HUES6 (cell line): ENCODE results near the gene SLC22A3.
"Not testable (repeated sequence)": the region's sequence is repeated elsewhere in the genome, so short reads cannot be mapped to it uniquely, and the experiment has no call there.

Source experiments
- H3K27ac ChIP-seq: 2 replicates; pipeline ENCODE4 v1.7.0; 2013; ENCODE audit warnings: low read depth, mild to moderate bottlenecking, low read length, inconsistent platforms
- H3K27me3 ChIP-seq: 2 replicates; pipeline ENCODE4 v1.6.1; 2013; ENCODE audit warnings: low read length; ENCODE audit not compliant: control insufficient read depth, insufficient read depth
- H3K36me3 ChIP-seq: 2 replicates; pipeline ENCODE4 v1.6.1; 2013; ENCODE audit warnings: low read length; ENCODE audit not compliant: control insufficient read depth, insufficient read depth
- H3K4me1 ChIP-seq: 2 replicates; pipeline ENCODE4 v1.6.1; 2013; ENCODE audit warnings: low read length; ENCODE audit not compliant: control insufficient read depth, insufficient read depth
- H3K4me3 ChIP-seq: 2 replicates; pipeline ENCODE4 v1.5.1; 2013; ENCODE audit warnings: low read depth, low read length
- H3K9ac ChIP-seq: one replicate; pipeline ENCODE4 v1.6.1; 2013; ENCODE audit warnings: mild to moderate bottlenecking, low read length
- H3K9me3 ChIP-seq: 2 replicates; pipeline ENCODE4 v1.6.1; 2013; ENCODE audit warnings: low read depth, low read length; ENCODE audit not compliant: control insufficient read depth, insufficient read depth

Gene SLC22A3

DNA sequence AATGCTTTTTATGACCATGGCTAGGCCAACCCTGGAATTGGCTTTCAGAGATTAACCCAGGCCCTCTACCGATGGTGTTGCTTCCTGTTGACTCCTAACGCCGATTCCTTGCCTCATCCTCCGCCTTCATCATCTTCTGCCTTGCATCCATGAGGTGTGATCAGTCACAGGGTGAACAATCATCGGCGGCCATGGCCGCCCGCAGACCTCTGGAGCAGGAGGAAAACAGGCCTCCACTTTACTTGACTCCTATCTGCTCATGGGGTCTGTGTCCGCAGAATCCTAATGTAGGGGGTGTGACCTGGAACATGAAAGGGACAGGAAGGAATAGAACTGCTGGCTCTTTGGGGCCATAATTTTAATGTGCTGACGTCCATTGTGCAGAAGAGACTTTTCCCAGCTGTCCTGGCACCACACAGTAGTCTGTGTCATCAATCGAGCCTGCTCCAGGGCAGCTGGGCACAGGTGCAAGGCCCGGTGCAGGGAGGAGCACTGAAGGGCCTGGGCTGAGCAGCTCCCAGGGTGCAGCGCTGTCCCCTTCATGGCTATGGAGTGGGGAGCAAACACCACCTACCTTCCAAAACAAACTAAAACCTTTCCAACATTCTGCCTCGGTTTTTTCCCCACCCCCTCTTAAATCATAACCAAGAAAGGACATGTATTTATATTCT, 8.0 kb downstream of the SLC22A3 start:
- Histone ChIP-seq H3K9me3 (no peaks in the 10 kb centered on the region), H3K4me1 (no peaks in the 10 kb centered on the region), H3K4me3 (no peak overlapping the region), H3K9ac (no peak overlapping the region), H3K36me3 (no peaks in the 10 kb centered on the region), H3K27me3 (no peaks in the 10 kb centered on the region), H3K27ac (no peak overlapping the region)

DNA sequence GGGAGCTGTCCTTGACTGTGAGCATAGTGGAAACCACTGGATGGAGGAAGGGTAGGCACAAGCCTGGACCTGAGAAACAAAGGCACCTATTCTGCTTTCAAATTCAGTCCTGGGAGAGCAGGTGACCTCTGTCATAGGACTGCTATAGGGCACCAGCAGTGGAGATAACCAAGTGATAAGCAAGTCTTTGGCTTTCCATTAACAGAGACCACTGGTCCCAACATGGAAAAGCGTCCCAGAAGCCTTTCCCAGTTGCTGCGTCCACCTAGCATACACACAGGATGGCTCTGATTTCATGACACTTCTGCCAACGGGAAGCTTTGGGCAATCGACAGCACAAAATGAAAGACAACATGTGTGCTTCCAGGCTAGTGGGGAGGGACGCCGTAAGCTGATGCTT, 8.9 kb downstream of the SLC22A3 start:
- no peak overlapping the region for H3K4me3 ChIP-seq
- no peaks in the 10 kb centered on the region for H3K4me1 ChIP-seq
- H3K27me3 ChIP-seq = no peaks in the 10 kb centered on the region
- no peak overlapping the region for H3K27ac ChIP-seq
- H3K9me3 ChIP-seq = no peaks in the 10 kb centered on the region
- no peak overlapping the region for H3K9ac ChIP-seq
- no peaks in the 10 kb centered on the region for H3K36me3 ChIP-seq

DNA sequence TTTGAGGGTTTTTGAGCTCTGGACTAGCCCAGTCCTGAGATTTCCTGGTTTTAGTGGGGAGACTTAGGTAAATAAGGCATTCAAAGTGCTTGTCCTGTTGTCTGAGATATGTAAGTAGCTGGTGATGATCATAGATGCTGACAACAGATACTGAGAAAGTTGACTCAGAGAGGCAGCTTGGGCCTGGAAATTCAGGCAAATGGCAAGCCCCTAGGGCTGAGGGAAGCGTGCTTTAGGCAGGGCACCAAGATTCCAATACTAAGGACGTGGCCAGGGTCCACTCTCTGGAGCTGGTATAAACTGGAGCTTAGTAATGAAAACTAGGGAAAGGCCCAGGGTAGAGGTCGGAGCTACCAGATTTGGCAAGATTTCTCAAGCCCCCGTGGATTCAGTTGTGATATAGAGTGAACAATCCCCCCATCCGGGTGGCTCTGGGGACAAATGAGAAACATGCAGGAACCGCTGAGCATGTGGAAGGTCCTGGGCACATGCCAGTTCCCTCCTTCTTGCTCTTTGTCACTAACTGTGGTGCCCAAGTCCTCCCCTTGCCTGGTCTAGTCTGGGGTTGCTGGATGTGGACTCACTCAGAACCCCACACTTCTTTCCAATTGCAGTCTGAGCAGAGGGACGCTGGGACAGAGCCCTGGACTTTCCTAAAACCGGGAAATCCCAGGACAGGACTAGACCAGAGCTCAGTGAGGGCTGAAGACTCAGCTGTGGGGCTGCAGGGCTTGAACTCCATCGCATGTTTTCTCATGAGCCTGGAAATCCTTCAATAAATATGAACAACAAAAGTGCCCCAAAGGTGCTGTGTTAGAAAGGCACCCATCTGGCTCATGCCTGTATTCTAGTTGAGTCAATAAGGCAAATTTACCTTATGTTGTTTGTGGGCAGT, 10.3 kb downstream of the SLC22A3 start:
- Histone ChIP-seq H3K36me3 (no peaks in the 10 kb centered on the region), H3K27me3 (no peaks in the 10 kb centered on the region), H3K9me3 (no peaks in the 10 kb centered on the region), H3K27ac (no peak overlapping the region), H3K4me3 (no peak overlapping the region), H3K9ac (no peak overlapping the region), H3K4me1 (no peaks in the 10 kb centered on the region)

DNA sequence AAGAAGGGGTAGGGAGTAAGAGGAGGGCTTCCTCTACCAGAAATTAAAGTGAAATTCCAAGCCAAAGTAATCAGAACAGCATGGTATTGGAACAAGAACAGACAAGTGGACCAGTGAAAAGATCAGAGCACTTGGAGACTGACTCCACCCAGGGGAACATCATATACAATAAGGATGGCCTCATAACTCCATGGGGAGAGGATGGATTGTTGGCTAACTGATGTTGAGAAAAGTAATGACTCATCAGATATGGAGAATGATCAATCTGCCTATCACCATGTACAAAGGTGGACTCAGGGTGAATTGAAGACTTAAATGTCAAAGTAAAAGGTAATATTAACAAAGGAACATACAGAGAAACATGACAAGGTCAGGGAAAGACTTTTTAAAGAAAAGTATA, 12.8 kb downstream of the SLC22A3 start:
- no peaks in the 10 kb centered on the region for H3K27me3 ChIP-seq
- no peak overlapping the region for H3K27ac ChIP-seq
- H3K4me1 ChIP-seq = no peaks in the 10 kb centered on the region
- H3K9ac ChIP-seq = no peak overlapping the region
- no peaks in the 10 kb centered on the region for H3K36me3 ChIP-seq
- no peaks in the 10 kb centered on the region for H3K9me3 ChIP-seq
- no peak overlapping the region for H3K4me3 ChIP-seq

DNA sequence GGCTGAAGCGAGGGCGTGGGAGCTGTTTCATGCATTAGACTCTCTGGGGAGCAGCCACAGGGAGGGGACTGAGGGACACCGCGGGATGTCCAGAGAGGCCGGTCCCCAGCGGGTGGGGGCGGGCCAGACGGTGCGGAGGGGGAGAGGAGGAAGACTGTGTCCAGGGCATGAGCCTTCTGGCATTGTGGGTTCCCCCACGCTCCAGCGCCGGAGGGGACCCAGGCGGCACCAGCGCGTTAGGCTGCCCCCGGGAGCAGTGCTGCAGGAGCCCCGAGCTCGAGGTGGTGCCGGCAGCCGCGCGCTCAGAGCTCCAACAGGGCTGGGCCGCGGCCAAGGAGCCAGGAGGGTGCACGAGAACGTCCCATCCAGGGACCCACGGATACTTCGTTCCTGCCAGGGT, 14.4 kb downstream of the SLC22A3 start:
- Histone ChIP-seq H3K36me3 (no peaks in the 10 kb centered on the region), H3K27ac (no peak overlapping the region), H3K4me3 (no peak overlapping the region), H3K27me3 (no peaks in the 10 kb centered on the region), H3K9me3 (no peaks in the 10 kb centered on the region), H3K4me1 (no peaks in the 10 kb centered on the region), H3K9ac (no peak overlapping the region)

DNA sequence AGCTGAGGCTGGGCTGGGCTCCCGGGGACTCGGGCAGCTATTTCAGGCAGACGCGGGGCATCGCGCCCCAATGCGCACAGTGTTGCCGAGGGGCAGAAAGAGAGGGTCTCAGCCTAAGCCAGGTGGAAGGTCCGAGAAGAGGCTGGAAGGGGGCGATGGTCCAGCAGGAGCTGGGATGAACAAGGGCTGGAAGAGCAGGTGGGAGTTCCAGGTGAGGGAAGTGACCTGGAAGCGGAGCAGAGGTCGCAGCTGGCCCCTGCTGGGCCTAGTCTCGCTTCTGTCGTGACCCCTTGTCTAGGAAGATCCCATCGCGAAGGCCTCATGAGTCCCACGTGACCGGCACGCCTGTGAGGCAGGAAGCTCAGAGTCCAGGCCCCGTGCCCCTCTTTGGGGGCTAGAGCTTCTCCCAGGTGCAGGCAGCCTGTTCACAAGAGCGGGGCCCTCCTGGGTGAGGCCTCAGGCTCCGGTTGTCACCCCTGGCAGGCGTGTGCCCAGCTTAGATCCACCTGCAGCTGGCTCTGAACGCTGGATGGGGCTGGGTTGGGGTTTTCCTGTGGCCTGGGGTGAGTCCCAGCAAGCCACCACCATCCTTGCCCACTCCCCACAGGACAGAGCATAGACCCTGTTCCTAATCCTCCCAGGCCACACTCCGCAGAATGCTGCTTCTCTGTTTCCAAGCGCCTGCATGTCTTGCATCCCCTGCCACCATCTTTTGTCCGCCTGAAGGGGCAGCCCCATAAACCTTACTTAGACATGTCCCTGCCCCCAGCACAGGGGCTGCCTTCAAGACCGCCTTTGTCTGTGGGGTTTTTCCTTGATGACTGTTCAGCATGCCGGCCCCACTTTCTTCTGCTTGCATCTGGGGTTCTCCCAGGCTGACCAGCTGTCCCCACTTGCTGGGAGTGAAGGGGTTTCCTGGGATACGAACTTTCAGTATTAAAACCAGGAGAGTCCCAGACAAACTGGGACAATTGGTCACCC, 15.1 kb downstream of the SLC22A3 start:
- no peaks in the 10 kb centered on the region for H3K27me3 ChIP-seq
- H3K9me3 ChIP-seq = no peaks in the 10 kb centered on the region
- no peak overlapping the region for H3K27ac ChIP-seq
- H3K36me3 ChIP-seq = no peaks in the 10 kb centered on the region
- H3K4me1 ChIP-seq = no peaks in the 10 kb centered on the region
- H3K9ac ChIP-seq = no peak overlapping the region
- no peak overlapping the region for H3K4me3 ChIP-seq

DNA sequence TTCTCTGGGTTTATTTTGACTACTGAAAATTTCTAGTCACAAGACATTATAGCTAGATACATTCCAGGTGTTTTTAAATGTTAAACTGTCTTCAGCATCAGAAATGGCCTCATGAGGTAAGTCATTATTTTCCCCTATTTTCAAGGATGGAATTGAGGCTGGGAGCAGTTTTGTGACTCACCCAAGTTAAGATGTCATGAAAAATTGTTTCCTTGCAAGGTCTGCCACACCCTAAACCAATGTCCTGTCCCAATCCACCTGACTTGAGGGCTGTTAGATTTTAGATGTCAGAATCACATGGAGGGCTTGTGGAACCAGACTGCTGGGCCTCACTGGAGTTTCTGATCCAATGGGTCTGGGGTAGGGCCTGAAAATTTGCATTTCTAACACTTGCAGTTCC, 16.9 kb downstream of the SLC22A3 start:
- peaks cover 6% of the 10 kb centered on the region for H3K9me3 ChIP-seq
- H3K36me3 ChIP-seq = no peaks in the 10 kb centered on the region
- H3K9ac ChIP-seq = no peak overlapping the region
- H3K27ac ChIP-seq = no peak overlapping the region
- no peaks in the 10 kb centered on the region for H3K27me3 ChIP-seq
- no peak overlapping the region for H3K4me3 ChIP-seq
- H3K4me1 ChIP-seq = no peaks in the 10 kb centered on the region

DNA sequence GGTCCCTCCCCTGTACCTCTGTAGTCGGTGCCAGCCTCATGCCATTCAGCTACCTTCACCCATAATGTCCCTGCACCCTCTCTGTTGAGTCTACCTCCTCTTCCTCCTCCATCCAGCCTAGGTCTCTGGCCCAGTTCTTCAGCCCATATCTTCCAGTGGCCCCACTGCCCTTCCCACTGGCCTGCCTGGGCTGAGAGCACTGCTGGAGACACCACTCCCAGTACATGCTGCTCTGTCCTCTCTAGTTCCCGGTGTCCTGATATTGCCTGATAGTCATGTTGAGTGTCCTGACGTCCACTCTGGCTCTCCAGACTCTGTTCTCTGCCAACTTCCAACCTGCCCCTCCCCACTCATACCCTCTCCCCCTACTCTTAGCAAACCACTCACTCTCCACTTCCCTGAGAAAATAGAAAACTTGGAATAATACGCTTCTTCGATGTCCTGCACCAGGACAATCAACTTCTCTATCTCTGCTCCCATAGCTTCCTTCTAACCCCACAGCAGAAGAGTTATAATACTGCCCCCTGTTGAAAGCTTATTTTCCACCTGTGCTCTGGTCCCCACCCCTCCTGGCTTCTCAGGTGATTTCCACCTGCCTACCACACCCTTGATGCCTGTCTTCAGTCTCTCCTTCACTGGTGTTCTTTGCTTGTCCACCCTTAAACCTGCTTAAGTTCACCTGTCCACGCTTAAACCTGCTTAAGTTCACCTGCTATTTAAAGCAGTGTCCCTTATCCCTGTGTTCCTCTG, 19.8 kb downstream of the SLC22A3 start:
- Histone ChIP-seq H3K27ac (no peak overlapping the region), H3K4me1 (no peaks in the 10 kb centered on the region), H3K9me3 (peaks cover 7% of the 10 kb centered on the region), H3K27me3 (no peaks in the 10 kb centered on the region), H3K36me3 (no peaks in the 10 kb centered on the region), H3K9ac (no peak overlapping the region), H3K4me3 (no peak overlapping the region)

DNA sequence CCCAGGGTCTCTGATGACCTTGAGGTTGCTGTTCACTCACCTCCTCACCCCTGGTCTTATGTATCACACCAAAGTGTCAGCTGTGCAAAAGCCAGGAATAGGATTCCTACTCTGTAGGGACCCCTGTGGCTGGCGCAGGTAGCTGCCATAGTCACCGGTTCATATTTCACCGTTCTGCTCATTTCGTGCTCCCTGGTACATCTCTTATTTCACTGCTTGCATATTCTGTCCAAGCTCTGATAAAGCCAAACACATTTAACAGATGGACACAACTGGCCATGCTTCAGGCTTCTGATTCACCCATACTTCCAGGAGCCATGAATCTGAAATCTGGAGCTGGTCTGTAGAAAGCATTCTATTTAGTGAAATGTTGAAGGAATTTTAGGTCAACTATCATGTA, 20.5 kb downstream of the SLC22A3 start:
- Histone ChIP-seq H3K9ac (no peak overlapping the region), H3K4me3 (no peak overlapping the region), H3K9me3 (peaks cover 7% of the 10 kb centered on the region), H3K36me3 (no peaks in the 10 kb centered on the region), H3K27ac (no peak overlapping the region), H3K4me1 (no peaks in the 10 kb centered on the region), H3K27me3 (no peaks in the 10 kb centered on the region)

DNA sequence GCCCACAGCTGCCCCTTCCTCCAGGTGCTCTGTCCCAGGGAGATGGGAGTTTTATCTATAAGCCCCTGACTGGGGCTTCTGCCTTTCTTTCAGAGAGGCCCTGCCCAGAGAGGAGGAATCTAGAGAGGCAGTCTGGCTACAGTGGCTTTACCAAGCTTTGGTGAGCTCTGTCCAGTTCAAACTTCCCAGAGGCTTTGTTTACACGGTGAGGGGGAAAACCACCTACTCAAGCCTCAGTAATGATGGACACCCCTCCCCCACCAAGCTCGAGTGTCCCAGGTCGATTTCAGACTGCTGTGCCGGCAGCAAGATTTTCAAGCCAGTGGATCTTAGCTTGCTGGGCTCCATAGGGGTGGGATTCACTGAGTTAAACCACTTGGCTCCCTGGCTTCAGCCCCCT, 25.4 kb downstream of the SLC22A3 start:
- not testable (repeated sequence) for H3K4me3 ChIP-seq, H3K9ac ChIP-seq, H3K4me1 ChIP-seq, H3K27me3 ChIP-seq, H3K36me3 ChIP-seq, H3K9me3 ChIP-seq, H3K27ac ChIP-seq
